KMS-11 (cell line): ENCODE results near the gene KY.

Experiments used
- H2AFZ ChIP-seq: fragments of 200-600 bp; sonication (generic); 2 replicates; pipeline ENCODE4 v1.6.1; 2016; ENCODE audit warnings: antibody characterized with exemption, mixed run types, low read depth
- H3K27ac ChIP-seq: fragments of 200-600 bp; sonication (generic); 2 replicates; pipeline ENCODE4 v1.6.1; 2016; ENCODE audit warnings: mild to moderate bottlenecking, mixed run types
- H3K27me3 ChIP-seq: fragments of 200-600 bp; sonication (generic); 2 replicates; pipeline ENCODE4 v1.6.1; 2017; ENCODE audit warnings: mild to moderate bottlenecking, low read depth, mixed run types, moderate library complexity; ENCODE audit not compliant: insufficient read depth
- H3K36me3 ChIP-seq: fragments of 200-600 bp; sonication (generic); 2 replicates; pipeline ENCODE4 v1.6.1; 2017; ENCODE audit warnings: mild to moderate bottlenecking, mixed run types; ENCODE audit not compliant: insufficient read depth
- H3K4me1 ChIP-seq: fragments of 200-600 bp; sonication (generic); 2 replicates; pipeline ENCODE4 v1.6.1; 2016; ENCODE audit warnings: mild to moderate bottlenecking, low read depth, mixed run types; ENCODE audit not compliant: poor library complexity, severe bottlenecking
- H3K4me2 ChIP-seq: fragments of 200-600 bp; sonication (generic); 2 replicates; pipeline ENCODE4 v1.7.0; 2016; ENCODE audit warnings: mild to moderate bottlenecking, mixed run types
- H3K4me3 ChIP-seq: fragments of 200-600 bp; sonication (generic); IDR thresholded peaks from 2 replicates; pipeline ENCODE4 v1.6.1; 2017; ENCODE audit warnings: low read depth, low read length, mixed read lengths; ENCODE audit not compliant: insufficient read depth
- H3K79me2 ChIP-seq: fragments of 200-600 bp; sonication (generic); 2 replicates; pipeline ENCODE4 v1.6.1; 2016; ENCODE audit warnings: low read depth, mixed run types; ENCODE audit not compliant: insufficient read depth
- H3K9ac ChIP-seq: fragments of 200-600 bp; sonication (generic); 2 replicates; pipeline ENCODE4 v1.6.1; 2016; ENCODE audit warnings: mild to moderate bottlenecking, mixed run types
- H4K20me1 ChIP-seq: fragments of 200-600 bp; sonication (generic); 2 replicates; pipeline ENCODE4 v1.6.1; 2016; ENCODE audit warnings: mild to moderate bottlenecking, mixed run types; ENCODE audit not compliant: insufficient read depth
- TF ChIP-seq, protein P1 (sequence below): fragments of 200-600 bp; sonication (generic); conservative IDR thresholded peaks from 2 replicates; pipeline ENCODE4 v1.6.1; 2017; ENCODE audit warnings: low read depth, mild to moderate bottlenecking, antibody characterized with exemption, low read length, moderate library complexity, mixed read lengths

Gene KY

DNA sequence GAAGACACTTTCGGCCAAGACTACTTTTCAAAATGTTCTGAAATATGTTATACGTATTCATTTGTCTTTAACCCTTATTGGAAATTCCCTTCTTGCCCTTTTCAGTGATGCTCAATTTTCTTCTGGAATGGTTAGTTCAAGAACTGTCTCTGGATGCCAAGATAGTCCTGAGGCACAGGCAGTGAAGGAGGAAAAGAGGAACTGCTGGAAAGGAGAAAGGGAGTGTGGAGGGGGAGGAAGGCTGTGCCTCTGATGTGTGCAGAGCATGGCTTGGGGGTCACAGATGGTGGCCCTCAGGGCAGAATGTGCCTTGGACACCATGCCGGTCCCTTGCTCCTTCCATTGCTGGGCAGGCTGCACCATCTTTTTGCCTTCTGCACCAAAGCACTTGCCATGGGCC, 91.2 kb downstream of the KY start:
- no peaks in the 10 kb centered on the region for H3K27me3 ChIP-seq
- H3K9ac ChIP-seq, result no peak overlapping the region
- no peak overlapping the region for H2AFZ ChIP-seq
- H3K4me2 ChIP-seq, result no peak overlapping the region
- H4K20me1 ChIP-seq, result no peaks in the 10 kb centered on the region
- no peak overlapping the region for H3K27ac ChIP-seq
- no peak overlapping the region for H3K4me3 ChIP-seq
- H3K4me1 ChIP-seq, result no peaks in the 10 kb centered on the region
- H3K36me3 ChIP-seq, result no peaks in the 10 kb centered on the region
- H3K79me2 ChIP-seq, result no peaks in the 10 kb centered on the region
- TF ChIP-seq, protein P1, sequence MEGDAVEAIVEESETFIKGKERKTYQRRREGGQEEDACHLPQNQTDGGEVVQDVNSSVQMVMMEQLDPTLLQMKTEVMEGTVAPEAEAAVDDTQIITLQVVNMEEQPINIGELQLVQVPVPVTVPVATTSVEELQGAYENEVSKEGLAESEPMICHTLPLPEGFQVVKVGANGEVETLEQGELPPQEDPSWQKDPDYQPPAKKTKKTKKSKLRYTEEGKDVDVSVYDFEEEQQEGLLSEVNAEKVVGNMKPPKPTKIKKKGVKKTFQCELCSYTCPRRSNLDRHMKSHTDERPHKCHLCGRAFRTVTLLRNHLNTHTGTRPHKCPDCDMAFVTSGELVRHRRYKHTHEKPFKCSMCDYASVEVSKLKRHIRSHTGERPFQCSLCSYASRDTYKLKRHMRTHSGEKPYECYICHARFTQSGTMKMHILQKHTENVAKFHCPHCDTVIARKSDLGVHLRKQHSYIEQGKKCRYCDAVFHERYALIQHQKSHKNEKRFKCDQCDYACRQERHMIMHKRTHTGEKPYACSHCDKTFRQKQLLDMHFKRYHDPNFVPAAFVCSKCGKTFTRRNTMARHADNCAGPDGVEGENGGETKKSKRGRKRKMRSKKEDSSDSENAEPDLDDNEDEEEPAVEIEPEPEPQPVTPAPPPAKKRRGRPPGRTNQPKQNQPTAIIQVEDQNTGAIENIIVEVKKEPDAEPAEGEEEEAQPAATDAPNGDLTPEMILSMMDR, result no peak
